ENCODE measurements around the gene CXCL13. TPM values are rescaled to one million over a fixed set of nuclear protein-coding genes. Genes with fewer than 3 reads are reported as not detected.

The CXCL13 gene
- total RNA-seq, 2 donors from 2014 or later = not detected

GRCh38 chr4:77576351-77576750, 29.3 kb upstream of the CXCL13 start:
- no peaks in the 10 kb centered on the region for H3K4me1 ChIP-seq
- H3K27me3 ChIP-seq = no peaks in the 10 kb centered on the region
- H3K27ac ChIP-seq = no peak overlapping the region
- TF ChIP-seq CTCF (IDR thresholded peaks at IDR 0.05) = no peak
- H3K36me3 ChIP-seq = no peaks in the 10 kb centered on the region
- H3K9me3 ChIP-seq = no peaks in the 10 kb centered on the region
- H3K4me3 ChIP-seq = no peak overlapping the region
- DNase-seq (ENCODE audit: low spot score) = no peak

- H3K27me3 ChIP-seq = no peaks in the 10 kb centered on the region
- no peaks in the 10 kb centered on the region for H3K4me1 ChIP-seq
- TF ChIP-seq CTCF (IDR thresholded peaks at IDR 0.05) = no peak
- H3K27ac ChIP-seq = no peak overlapping the region
- no peak for DNase-seq (ENCODE audit: low spot score)
- no peak overlapping the region for H3K4me3 ChIP-seq
- no peaks in the 10 kb centered on the region for H3K9me3 ChIP-seq
- no peaks in the 10 kb centered on the region for H3K36me3 ChIP-seq
Observed at GRCh38 chr4:77578145-77578544, 27.5 kb upstream of the CXCL13 start.

- no peak for TF ChIP-seq CTCF (IDR thresholded peaks at IDR 0.05)
- no peaks in the 10 kb centered on the region for H3K9me3 ChIP-seq
- DNase-seq (ENCODE audit: low spot score) = no peak
- no peaks in the 10 kb centered on the region for H3K36me3 ChIP-seq
- H3K27me3 ChIP-seq = no peaks in the 10 kb centered on the region
- no peak overlapping the region for H3K27ac ChIP-seq
- H3K4me1 ChIP-seq = no peaks in the 10 kb centered on the region
- no peak overlapping the region for H3K4me3 ChIP-seq
Observed at GRCh38 chr4:77579406-77580076, 26.1 kb upstream of the CXCL13 start.

- Histone ChIP-seq H3K36me3 (no peaks in the 10 kb centered on the region), H3K27ac (no peak overlapping the region), H3K9me3 (no peaks in the 10 kb centered on the region), H3K4me3 (no peak overlapping the region), H3K27me3 (no peaks in the 10 kb centered on the region), H3K4me1 (no peaks in the 10 kb centered on the region)
- TF ChIP-seq CTCF (IDR thresholded peaks at IDR 0.05) = no peak
- no peak for DNase-seq (ENCODE audit: low spot score)
Observed at GRCh38 chr4:77581724-77582123, 23.9 kb upstream of the CXCL13 start.

- Histone ChIP-seq H3K27me3 (no peaks in the 10 kb centered on the region), H3K4me1 (no peaks in the 10 kb centered on the region), H3K4me3 (no peak overlapping the region), H3K36me3 (no peaks in the 10 kb centered on the region), H3K27ac (no peak overlapping the region), H3K9me3 (no peaks in the 10 kb centered on the region)
- no peak for DNase-seq (ENCODE audit: low spot score)
- TF ChIP-seq CTCF (IDR thresholded peaks at IDR 0.05) = no peak
Observed at GRCh38 chr4:77582156-77582555, 23.5 kb upstream of the CXCL13 start.

- Histone ChIP-seq H3K4me3 (no peak overlapping the region), H3K4me1 (no peaks in the 10 kb centered on the region), H3K36me3 (no peaks in the 10 kb centered on the region), H3K9me3 (no peaks in the 10 kb centered on the region), H3K27me3 (no peaks in the 10 kb centered on the region), H3K27ac (no peak overlapping the region)
- TF ChIP-seq CTCF (IDR thresholded peaks at IDR 0.05) = no peak
- DNase-seq (ENCODE audit: low spot score) = no peak
Observed at GRCh38 chr4:77582711-77583110, 22.9 kb upstream of the CXCL13 start.
